SK-N-SH (cell line): ENCODE data around the gene C11orf91.

ENCODE experiments used
- GATA2 ChIP-seq: sonication (generic); formaldehyde crosslinking; IDR thresholded peaks from 2 replicates; pipeline ENCODE4 v1.5.0; 2020; ENCODE audit warnings: mild to moderate bottlenecking, missing genetic modification reagents
- RAD21 ChIP-seq: IDR thresholded peaks from 2 replicates; pipeline ENCODE4 v1.6.1; 2012; ENCODE audit warnings: mild to moderate bottlenecking, low read length
- SIN3A ChIP-seq: IDR thresholded peaks from 2 replicates; pipeline ENCODE4 v1.6.1; 2012; ENCODE audit warnings: low read depth, mild to moderate bottlenecking, low read length, moderate library complexity, borderline replicate concordance
- TAF1 ChIP-seq: IDR thresholded peaks from 2 replicates; pipeline ENCODE4 v1.6.1; 2012; ENCODE audit warnings: low read depth, mild to moderate bottlenecking, low read length, moderate library complexity, borderline replicate concordance
- TF ChIP-seq, protein P1 (sequence below): IDR thresholded peaks from 2 replicates; pipeline ENCODE4 v1.4.0; 2012; ENCODE audit warnings: low read depth
- TF ChIP-seq, protein P2 (sequence below): fragments of 200-600 bp; sonication (generic); IDR thresholded peaks from 2 replicates; pipeline ENCODE4 v1.6.1; 2017; ENCODE audit warnings: antibody characterized with exemption, mild to moderate bottlenecking, moderate library complexity

GRCh38 chr11:33692541-33692940 is 8.1 kb downstream of the C11orf91 start:
- TF ChIP-seq RAD21 (no peak), TAF1 (no peak), GATA2 (CRISPR knock-in tag) (no peak), SIN3A (no peak)
- TF ChIP-seq, protein P1, sequence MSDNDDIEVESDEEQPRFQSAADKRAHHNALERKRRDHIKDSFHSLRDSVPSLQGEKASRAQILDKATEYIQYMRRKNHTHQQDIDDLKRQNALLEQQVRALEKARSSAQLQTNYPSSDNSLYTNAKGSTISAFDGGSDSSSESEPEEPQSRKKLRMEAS: no peak; the same call in 1 of the 2 replicates
- TF ChIP-seq, protein P2, sequence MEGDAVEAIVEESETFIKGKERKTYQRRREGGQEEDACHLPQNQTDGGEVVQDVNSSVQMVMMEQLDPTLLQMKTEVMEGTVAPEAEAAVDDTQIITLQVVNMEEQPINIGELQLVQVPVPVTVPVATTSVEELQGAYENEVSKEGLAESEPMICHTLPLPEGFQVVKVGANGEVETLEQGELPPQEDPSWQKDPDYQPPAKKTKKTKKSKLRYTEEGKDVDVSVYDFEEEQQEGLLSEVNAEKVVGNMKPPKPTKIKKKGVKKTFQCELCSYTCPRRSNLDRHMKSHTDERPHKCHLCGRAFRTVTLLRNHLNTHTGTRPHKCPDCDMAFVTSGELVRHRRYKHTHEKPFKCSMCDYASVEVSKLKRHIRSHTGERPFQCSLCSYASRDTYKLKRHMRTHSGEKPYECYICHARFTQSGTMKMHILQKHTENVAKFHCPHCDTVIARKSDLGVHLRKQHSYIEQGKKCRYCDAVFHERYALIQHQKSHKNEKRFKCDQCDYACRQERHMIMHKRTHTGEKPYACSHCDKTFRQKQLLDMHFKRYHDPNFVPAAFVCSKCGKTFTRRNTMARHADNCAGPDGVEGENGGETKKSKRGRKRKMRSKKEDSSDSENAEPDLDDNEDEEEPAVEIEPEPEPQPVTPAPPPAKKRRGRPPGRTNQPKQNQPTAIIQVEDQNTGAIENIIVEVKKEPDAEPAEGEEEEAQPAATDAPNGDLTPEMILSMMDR: no peak
